ENCODE data around the gene ZNF880. TPM values are rescaled to one million over a fixed set of nuclear protein-coding genes. Genes with fewer than 3 reads are reported as not detected.

Gene ZNF880
- total RNA-seq: 27.2 TPM
- polyA plus RNA-seq (ENCODE audit: insufficient read depth, low read depth, low replicate concordance): 10.9 TPM
- long read RNA-seq, donor 1, transcript ZNF880-202 (4 exons, 2,230 nt): major isoform, 5 of 7 reads
- long read RNA-seq, donor 1, partial matches to known transcripts: 0 of 7 reads
- long read RNA-seq, donor 1, other reads (novel, unspliced or antisense): 0 of 7 reads
- long read RNA-seq, donor 2, partial matches to known transcripts: 0 of 4 reads
- long read RNA-seq, donor 2, other reads (novel, unspliced or antisense): 0 of 4 reads
- long read RNA-seq, donor 3, partial matches to known transcripts: 0 of 6 reads
- long read RNA-seq, donor 3, other reads (novel, unspliced or antisense): 0 of 6 reads
- long read RNA-seq, donor 4, partial matches to known transcripts: 0 of 4 reads
- long read RNA-seq, donor 4, other reads (novel, unspliced or antisense): 0 of 4 reads
- long read RNA-seq, donor 5, partial matches to known transcripts: 0 of 1 reads
- long read RNA-seq, donor 5, other reads (novel, unspliced or antisense): 0 of 1 reads
- long read RNA-seq, donor 6, transcript ZNF880-202 (4 exons, 2,230 nt): major isoform, 6 of 7 reads
- long read RNA-seq, donor 6, partial matches to known transcripts: 0 of 7 reads
- long read RNA-seq, donor 6, other reads (novel, unspliced or antisense): 0 of 7 reads
- long read RNA-seq, donor 7, partial matches to known transcripts: 1 of 11 reads
- long read RNA-seq, donor 7, other reads (novel, unspliced or antisense): 3 of 11 reads
- long read RNA-seq, donor 8, partial matches to known transcripts: 0 of 5 reads
- long read RNA-seq, donor 8, other reads (novel, unspliced or antisense): 0 of 5 reads
- long read RNA-seq, donor 9, partial matches to known transcripts: 0 of 2 reads
- long read RNA-seq, donor 9, other reads (novel, unspliced or antisense): 0 of 2 reads
- long read RNA-seq, donor 10, partial matches to known transcripts: 0 of 9 reads
- long read RNA-seq, donor 10, other reads (novel, unspliced or antisense): 0 of 9 reads

DNA sequence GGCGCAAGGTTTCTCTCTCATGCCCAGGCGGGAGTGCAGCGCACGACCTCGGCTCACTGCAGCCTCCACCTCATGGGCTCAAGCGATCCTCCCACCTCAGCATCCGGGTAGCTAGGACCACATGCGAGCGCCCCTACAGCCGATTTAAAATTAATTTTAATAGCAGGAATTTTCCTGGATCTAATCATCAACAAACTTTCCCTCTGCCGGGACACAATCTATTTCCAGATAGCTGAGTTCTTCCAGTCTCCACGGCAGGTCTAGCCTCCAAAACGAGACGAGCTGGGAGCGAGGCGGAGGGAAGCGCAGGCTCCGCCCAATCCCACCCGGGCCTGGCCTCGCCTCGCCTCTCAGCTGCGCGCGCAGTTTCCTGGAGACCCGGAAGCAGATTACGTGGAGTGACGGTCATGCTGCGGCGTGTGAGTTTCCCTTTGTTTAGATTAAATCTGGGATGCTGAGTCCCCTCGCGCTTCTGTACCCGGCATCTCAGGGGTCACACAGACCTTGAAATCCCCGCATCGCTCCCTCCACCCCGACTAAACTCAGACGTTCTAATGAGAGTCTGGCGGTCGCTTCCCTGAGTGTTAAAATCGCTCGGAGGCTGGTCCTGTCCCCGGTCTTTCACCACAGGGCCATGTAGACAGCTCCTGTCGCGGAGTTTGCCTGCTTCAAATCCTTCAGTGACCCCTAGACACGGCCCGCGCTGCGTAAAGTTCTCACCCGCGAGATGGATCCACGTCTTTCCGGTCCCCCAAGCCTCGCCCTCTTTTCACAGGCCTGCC is at the start of gene ZNF880:
Gene ZNF880, plus strand, starts transcription at position 365 of the 782 bp plus-strand sequence. Its CDS starts 43 bp downstream, at position 408.
- H3K27me3 ChIP-seq (ENCODE audit: control insufficient read depth, insufficient read depth, low read length): no peaks in the 10 kb centered on the region
- TF ChIP-seq, protein P1, sequence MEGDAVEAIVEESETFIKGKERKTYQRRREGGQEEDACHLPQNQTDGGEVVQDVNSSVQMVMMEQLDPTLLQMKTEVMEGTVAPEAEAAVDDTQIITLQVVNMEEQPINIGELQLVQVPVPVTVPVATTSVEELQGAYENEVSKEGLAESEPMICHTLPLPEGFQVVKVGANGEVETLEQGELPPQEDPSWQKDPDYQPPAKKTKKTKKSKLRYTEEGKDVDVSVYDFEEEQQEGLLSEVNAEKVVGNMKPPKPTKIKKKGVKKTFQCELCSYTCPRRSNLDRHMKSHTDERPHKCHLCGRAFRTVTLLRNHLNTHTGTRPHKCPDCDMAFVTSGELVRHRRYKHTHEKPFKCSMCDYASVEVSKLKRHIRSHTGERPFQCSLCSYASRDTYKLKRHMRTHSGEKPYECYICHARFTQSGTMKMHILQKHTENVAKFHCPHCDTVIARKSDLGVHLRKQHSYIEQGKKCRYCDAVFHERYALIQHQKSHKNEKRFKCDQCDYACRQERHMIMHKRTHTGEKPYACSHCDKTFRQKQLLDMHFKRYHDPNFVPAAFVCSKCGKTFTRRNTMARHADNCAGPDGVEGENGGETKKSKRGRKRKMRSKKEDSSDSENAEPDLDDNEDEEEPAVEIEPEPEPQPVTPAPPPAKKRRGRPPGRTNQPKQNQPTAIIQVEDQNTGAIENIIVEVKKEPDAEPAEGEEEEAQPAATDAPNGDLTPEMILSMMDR (IDR thresholded peaks at IDR 0.05; ENCODE audit: borderline replicate concordance, extremely low read depth, insufficient read depth): no peak
- H3K4me1 ChIP-seq (ENCODE audit: control insufficient read depth in 2 of 3, insufficient read depth in 2 of 3, low read depth in 1 of 3, low read length in 3 of 3): peaks cover 0 to 2% (median 0%) of the 10 kb centered on the region in 3 donors
- peak within 1 kb of the TSS; percentile 98 for H3K27ac ChIP-seq (ENCODE audit: low read depth in 2 of 2, low read length in 2 of 2)
- intact Hi-C loops (cut with DNase I): no loop called here
- H3K9me3 ChIP-seq (ENCODE audit: control insufficient read depth in 2 of 3, insufficient read depth in 1 of 3, low read length in 3 of 3): peaks cover 4 to 26% (median 16%) of the 10 kb centered on the region in 3 donors
- DNase-seq (peak; percentile 96 to 99 (median 98)), FAIRE-seq (no peak)
- peaks cover 10 to 23% (median 21%) of the 10 kb centered on the region in 3 donors for H3K36me3 ChIP-seq (ENCODE audit: control insufficient read depth in 2 of 3, insufficient read depth in 3 of 3, low read length in 3 of 3)
- H3K9ac ChIP-seq (ENCODE audit: low read length in 3 of 3): peak within 1 kb of the TSS; percentile 69 to 98 (median 87)
- H3K4me3 ChIP-seq (ENCODE audit: low read length in 3 of 3): peak within 1 kb of the TSS; percentile 90 to 99 (median 90)

DNA sequence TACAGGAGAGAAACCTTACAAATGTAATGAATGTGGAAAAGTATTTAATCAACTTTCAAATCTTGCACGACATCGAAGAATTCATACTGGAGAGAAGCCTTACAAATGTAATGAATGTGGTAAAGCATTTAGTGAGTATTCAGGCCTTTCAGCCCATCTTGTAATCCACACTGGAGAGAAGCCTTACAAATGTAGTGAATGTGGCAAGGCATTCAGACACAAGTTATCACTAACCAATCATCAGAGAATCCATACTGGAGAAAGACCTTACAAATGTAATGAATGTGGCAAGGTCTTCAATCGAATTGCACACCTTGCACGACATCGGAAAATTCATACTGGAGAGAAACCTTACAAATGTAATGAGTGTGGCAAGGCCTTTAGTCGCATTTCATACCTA is 47.3 kb upstream of the ZNF880 start:
- Histone ChIP-seq H3K27me3 (ENCODE audit: control insufficient read depth, insufficient read depth, low read length) (no peaks in the 10 kb centered on the region), H3K4me1 (ENCODE audit: control insufficient read depth in 2 of 3, insufficient read depth in 2 of 3, low read depth in 1 of 3, low read length in 3 of 3) (no peaks in the 10 kb centered on the region), H3K27ac (ENCODE audit: low read depth in 2 of 2, low read length in 2 of 2) (no peak overlapping the region), H3K9ac (ENCODE audit: low read length in 3 of 3) (no peak overlapping the region), H3K36me3 (ENCODE audit: control insufficient read depth in 2 of 3, insufficient read depth in 3 of 3, low read length in 3 of 3) (peaks cover 25 to 36% (median 29%) of the 10 kb centered on the region in 3 donors), H3K4me3 (ENCODE audit: low read length in 3 of 3) (peak overlapping the region in 2 of 3 donors; percentile 20 to 49), H3K9me3 (ENCODE audit: control insufficient read depth in 2 of 3, insufficient read depth in 1 of 3, low read length in 3 of 3) (peaks cover 19 to 93% (median 64%) of the 10 kb centered on the region in 3 donors)
- TF ChIP-seq, protein P1 (IDR thresholded peaks at IDR 0.05; ENCODE audit: borderline replicate concordance, extremely low read depth, insufficient read depth): no peak
- DNase-seq: no peak
- no peak for FAIRE-seq
- intact Hi-C loops (cut with DNase I): no loop called here

DNA sequence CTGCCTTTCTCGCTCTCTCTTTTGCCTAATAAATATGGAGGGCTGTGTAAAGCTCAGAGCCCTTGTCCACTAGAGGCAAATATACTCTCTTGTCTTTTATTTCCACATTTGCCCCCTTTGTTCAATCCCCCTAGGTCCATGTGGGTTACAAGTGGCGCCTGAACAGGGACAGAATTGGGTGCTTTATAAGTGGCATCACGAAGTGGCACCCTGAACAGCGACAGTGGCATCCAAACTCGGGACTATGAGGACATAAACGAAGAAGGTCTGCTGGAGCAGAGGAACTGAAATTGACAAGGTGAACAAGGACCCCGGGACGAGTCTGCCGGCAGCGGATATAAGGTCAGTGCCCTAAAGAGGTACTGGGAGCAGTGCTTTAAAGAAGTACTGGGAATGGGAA is 38.0 kb upstream of the ZNF880 start:
- DNase-seq: no peak
- peaks cover 0 to 54% (median 18%) of the 10 kb centered on the region in 3 donors for H3K9me3 ChIP-seq (ENCODE audit: control insufficient read depth in 2 of 3, insufficient read depth in 1 of 3, low read length in 3 of 3)
- H3K36me3 ChIP-seq (ENCODE audit: control insufficient read depth in 2 of 3, insufficient read depth in 3 of 3, low read length in 3 of 3): no peaks in the 10 kb centered on the region
- no peak for FAIRE-seq
- no peaks in the 10 kb centered on the region for H3K27me3 ChIP-seq (ENCODE audit: control insufficient read depth, insufficient read depth, low read length)
- H3K4me3 ChIP-seq (ENCODE audit: low read length in 3 of 3): peak overlapping the region in 1 of 3 donors; percentile 7
- intact Hi-C loops (cut with DNase I): no loop called here
- no peak overlapping the region for H3K27ac ChIP-seq (ENCODE audit: low read depth in 2 of 2, low read length in 2 of 2)
- TF ChIP-seq, protein P1 (IDR thresholded peaks at IDR 0.05; ENCODE audit: borderline replicate concordance, extremely low read depth, insufficient read depth): no peak
- H3K4me1 ChIP-seq (ENCODE audit: control insufficient read depth in 2 of 3, insufficient read depth in 2 of 3, low read depth in 1 of 3, low read length in 3 of 3): no peaks in the 10 kb centered on the region
- no peak overlapping the region for H3K9ac ChIP-seq (ENCODE audit: low read length in 3 of 3)
